Upper lobe of left lung (tissue), 4 donors: ENCODE data around the gene STK10.

Source experiments
- EP300 ChIP-seq, 4 donors: sonication (generic); formaldehyde crosslinking; IDR thresholded peaks; one replicate each; pipeline ENCODE4 v1.5.1; 2017; ENCODE audit warnings: antibody characterized with exemption in 4 of 4, control low read depth in 2 of 4
- POLR2AphosphoS5 ChIP-seq, 2 donors: sonication (generic); formaldehyde crosslinking; IDR thresholded peaks; one replicate each; pipeline ENCODE4 v1.5.1; 2017; ENCODE audit warnings: antibody characterized with exemption in 2 of 2
- TF ChIP-seq, protein P1 (sequence below), 6 experiments: fragments of 450-650 bp in 4 of 6; fragments of 200-600 bp in 2 of 6; sonication (generic) in 2 of 6; IDR thresholded peaks; one replicate each; pipeline ENCODE4 v1.5.1; 2016 to 2019; ENCODE audit warnings: antibody characterized with exemption in 6 of 6

DNA sequence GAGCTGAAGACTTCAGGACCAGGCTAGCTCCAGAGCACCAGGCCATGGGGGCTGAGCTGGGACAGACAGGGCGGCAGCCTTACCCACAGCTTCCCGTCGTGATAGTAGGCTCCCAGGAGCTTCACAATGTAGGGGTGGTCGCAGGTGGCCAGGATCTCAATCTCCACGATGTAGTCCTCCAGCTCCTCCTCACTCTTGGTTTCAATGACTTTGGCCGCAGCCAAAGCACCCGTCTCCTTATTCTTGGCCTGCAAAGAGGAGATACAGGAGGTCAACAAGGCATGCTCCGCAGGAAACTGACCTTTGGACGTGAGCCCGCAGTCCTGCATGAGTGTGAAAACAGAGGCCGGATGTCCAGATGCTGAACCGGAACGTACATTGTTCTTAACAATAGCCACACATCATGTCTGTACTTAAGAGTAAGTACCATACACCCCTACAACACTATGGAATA, 31.5 kb downstream of the STK10 start:
- TF ChIP-seq, protein P1, sequence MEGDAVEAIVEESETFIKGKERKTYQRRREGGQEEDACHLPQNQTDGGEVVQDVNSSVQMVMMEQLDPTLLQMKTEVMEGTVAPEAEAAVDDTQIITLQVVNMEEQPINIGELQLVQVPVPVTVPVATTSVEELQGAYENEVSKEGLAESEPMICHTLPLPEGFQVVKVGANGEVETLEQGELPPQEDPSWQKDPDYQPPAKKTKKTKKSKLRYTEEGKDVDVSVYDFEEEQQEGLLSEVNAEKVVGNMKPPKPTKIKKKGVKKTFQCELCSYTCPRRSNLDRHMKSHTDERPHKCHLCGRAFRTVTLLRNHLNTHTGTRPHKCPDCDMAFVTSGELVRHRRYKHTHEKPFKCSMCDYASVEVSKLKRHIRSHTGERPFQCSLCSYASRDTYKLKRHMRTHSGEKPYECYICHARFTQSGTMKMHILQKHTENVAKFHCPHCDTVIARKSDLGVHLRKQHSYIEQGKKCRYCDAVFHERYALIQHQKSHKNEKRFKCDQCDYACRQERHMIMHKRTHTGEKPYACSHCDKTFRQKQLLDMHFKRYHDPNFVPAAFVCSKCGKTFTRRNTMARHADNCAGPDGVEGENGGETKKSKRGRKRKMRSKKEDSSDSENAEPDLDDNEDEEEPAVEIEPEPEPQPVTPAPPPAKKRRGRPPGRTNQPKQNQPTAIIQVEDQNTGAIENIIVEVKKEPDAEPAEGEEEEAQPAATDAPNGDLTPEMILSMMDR (IDR thresholded peaks at IDR 0.05): no peak
- TF ChIP-seq POLR2AphosphoS5 (IDR thresholded peaks at IDR 0.05) (peak; percentile 66), EP300 (IDR thresholded peaks at IDR 0.05) (peak in 2 of 4 donors; percentile 38 to 46)
